GM04503 (cell line): Measurements from ENCODE around the gene PPM1B.
"Not testable (repeated sequence)": the region's sequence is repeated elsewhere in the genome, so short reads cannot be mapped to it uniquely, and the experiment has no call there.

Source experiments
- DNase-seq: peaks from one replicate; pipeline ENCODE4 v3.0.0-alpha.2; 2012; ENCODE audit warnings: low read depth

Gene PPM1B

GRCh38 chr2:44168681-44169154 is at the start of gene PPM1B:
Gene PPM1B (plus strand): TSS chr2:44168875. CDS start chr2:44201200, 32,325 bp downstream.
- no peak for DNase-seq

DNA sequence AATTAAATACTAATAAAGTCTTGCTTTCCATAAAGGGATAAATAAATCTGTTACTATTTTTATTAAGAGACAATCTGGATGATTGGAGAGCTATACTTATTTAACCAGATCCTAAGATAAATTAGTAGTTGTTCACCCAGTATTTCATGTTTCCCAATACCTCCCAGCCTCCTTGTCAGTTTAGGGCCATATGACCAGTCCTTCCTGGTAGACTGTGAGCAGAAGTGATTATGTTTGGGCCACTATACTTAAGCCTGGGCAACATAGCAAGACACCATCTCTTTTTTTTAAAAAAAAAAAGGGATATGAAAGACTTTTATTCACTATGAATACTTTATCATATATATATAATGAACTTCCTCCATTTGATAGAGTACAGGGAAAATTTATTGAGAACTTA is 48.8 kb upstream of the PPM1B start:
- DNase-seq = no peak

GRCh38 chr2:44120428-44120827 is 48.2 kb upstream of the PPM1B start:
- peak; percentile 89 for DNase-seq

GRCh38 chr2:44121899-44122298 is 46.8 kb upstream of the PPM1B start:
- DNase-seq = no peak

DNA sequence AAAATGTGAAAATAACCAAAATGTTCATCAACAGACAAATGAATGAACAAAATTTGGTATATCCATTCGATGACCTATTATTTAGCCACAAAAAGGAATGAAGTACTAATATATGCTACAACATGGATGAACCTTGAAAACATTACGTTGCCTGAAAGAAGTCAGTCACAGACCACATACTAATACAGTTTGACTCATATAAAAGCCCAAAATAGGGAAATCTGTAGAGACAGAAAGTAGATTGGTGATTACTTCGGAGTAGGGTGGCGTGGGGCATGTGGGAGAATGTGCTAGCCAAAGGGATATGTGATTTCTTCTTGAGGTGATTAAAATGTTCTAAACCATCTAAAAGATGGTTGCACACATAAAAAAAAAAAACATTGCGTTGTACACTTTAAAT is 44.2 kb upstream of the PPM1B start:
- DNase-seq = no peak

- DNase-seq = no peak
Observed at GRCh38 chr2:44126106-44126797, 42.4 kb upstream of the PPM1B start.

DNA sequence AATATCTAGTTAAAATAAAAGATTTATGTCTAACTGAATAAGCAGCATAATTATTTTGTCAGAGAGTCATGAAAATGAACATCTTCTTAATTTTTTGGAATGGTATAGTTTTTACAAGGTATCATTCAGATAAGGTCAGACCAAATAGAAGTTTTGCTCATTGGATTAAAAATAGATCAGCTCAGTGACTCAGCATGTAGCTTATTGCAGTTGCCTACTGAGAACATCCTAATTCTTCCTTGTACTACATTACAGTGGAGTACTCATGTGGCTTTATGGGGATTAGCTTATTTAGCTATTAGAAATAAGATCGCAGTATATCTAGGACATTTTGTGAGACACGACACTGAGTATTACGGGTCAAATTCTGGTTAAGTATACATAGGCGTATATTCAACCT is 38.2 kb upstream of the PPM1B start:
- no peak for DNase-seq

DNA sequence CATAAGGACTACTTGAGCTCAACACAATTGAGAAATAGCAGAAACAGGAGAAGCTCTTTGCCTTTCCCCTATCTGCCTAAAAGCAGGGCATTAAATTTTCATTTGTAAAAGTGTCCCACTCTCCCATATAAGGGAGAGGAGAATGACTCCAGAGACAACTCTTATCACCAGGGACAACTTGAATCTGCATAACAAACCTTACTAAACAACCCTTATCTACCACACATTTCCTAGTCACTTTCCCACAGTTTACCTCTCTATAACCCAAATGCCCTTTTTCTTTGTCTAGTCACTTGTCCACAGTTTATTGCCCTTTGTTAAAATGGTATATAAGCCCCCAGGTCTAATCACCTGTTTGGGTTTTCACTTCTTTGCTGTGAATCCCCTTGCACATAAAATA is 37.5 kb upstream of the PPM1B start:
- DNase-seq = no peak

- not testable (repeated sequence) for DNase-seq
Observed at GRCh38 chr2:44133602-44134001, 35.1 kb upstream of the PPM1B start.

DNA sequence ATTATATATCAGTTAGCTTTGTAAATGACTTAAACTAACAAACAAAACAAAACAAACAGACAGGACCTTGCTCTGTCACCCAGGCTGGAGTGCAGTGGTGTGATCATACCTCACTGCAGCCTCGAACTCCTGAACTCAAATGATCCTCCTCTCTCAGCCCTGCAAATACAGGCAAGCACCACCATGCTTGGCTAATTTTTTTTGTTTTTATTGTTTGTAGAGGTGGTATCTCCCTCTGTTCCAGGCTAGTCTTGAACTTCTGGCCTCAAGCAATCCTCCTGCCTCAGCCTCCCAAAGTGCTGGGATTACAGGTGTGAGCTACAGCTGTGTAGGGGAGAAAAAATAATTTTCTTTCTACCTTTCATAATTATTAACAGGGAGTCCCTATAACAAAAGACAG is 33.8 kb upstream of the PPM1B start:
- no peak for DNase-seq

GRCh38 chr2:44135296-44135695 is 33.4 kb upstream of the PPM1B start:
- no peak for DNase-seq

DNA sequence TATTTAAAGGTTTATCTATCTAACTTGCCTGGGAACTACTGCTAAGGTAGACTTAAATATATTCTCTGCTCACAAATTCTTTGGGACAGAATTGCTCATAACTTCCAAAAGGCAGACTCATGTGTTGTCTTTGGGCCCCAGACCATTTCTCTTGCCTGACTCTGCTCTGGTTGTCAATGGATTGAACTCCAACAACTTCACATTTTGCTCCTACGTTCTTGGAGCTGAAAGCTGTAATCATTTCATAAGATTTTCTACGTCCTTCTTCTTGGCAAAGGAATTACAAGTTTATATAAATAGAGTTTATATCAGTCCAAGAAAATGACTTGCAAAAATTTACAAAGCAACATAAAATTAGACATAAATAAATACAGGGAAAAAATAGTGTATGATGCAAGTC is 32.9 kb upstream of the PPM1B start:
- DNase-seq = no peak

DNA sequence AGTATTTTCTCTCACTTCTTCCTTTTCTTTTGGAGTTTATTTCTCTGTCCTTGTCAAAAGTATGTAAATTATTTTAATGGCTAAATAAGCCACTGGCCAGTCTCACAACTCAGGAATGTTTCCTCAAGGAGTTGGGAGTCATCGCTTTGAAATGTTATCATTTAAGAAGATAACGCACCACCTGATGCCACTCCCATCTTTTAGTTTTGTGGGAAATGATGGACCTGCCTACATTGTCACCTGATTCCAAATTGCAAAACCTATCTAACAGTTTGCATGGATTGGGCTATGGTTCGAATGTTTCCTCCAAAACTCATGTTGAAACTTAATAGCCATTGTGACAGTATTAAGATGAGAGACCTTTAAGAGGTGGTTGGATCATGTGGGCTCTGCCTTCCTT is 32.4 kb upstream of the PPM1B start:
- DNase-seq = peak; percentile 55

DNA sequence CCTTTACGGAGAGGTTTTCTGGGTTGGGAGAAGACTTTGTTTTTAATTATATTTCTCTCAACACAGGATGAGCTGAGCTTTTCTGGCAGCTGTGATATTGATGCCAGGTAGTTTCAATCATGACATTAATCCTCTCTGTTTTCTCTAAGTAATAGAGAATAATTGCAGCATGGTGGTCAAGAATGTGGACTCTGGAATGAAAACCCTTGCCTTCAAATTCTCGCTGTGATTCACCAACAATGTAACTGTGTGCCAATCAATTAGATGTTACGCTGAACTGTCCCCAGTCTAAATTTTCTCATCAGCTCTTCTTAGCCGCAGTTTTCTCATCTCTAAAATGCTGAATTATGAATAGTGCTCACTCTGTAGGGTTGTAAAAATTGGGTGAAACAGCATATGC is 31.6 kb upstream of the PPM1B start:
- no peak for DNase-seq

DNA sequence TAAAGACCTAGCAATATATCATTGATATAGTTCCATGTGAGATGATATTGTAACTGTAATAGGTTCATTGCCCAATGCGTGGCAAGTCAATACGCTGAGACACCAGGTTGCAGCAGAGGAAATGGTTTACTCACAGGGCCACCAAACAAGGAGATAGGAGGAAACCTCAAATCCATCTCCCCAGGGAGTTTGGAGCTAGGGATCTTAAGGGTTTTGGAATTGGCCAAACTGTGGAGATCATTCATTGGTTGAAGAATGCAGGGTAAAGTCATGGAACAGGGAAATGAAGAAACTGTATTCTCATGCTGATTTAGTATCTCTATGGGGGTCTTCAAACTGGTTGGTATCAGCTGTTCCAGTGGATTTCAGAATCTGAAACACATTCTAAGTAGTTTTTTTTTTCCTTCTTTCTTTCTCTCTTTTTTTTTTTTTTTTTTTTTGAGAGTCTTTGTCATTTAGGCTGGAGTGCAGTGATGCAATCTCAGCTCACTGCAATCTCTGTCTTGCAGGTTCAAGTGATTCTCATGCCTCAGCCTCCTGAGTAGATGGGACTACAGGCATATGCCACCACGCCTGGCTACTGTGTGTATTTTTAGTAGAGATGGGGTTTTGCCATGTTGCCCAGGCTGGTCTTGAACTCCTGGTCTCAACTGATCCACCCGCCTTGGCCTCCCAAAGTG is 30.7 kb upstream of the PPM1B start:
- DNase-seq = no peak

GRCh38 chr2:44139741-44140140 is 28.9 kb upstream of the PPM1B start:
- no peak for DNase-seq

DNA sequence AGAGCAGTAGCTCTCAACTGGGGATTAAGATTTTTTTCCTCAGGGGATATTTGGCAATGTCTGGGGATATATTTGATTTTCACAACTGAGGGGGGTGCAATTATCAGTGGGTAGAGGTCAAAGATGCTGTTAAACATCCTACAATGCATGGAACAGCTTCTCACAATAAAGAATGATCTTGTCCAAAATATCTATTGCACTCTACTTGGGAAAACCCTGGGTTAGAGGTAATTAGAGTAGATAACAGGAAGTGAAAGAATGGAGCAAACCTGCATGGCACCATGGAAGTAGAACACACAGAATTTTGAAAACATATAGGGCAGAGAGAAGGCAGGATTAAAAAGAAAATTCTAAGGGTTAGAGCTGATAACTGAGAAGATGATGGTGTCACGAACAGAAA is 26.4 kb upstream of the PPM1B start:
- no peak for DNase-seq

- DNase-seq = no peak
Observed at GRCh38 chr2:44143701-44144100, 25.0 kb upstream of the PPM1B start.

- no peak for DNase-seq
Observed at GRCh38 chr2:44148999-44149398, 19.7 kb upstream of the PPM1B start.

DNA sequence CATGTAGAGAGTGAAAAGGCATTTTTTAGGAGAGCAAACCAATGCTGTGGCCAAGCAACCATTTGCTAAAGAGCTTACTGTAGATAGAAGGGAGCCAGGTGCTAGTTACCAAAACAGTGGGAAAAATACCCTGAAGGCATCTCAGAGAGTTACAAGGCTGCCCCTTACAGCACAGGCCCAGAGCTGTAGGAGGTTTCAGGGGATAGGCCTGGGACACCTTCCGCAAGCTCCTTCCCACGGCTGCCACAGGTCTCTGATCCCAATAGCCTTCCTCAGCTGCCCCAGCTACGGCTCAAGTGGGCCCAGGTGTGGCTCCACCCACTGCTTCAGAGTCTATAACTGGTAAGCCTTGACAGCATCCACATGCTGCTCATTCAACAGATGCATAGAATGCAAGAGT is 18.2 kb upstream of the PPM1B start:
- DNase-seq = no peak

DNA sequence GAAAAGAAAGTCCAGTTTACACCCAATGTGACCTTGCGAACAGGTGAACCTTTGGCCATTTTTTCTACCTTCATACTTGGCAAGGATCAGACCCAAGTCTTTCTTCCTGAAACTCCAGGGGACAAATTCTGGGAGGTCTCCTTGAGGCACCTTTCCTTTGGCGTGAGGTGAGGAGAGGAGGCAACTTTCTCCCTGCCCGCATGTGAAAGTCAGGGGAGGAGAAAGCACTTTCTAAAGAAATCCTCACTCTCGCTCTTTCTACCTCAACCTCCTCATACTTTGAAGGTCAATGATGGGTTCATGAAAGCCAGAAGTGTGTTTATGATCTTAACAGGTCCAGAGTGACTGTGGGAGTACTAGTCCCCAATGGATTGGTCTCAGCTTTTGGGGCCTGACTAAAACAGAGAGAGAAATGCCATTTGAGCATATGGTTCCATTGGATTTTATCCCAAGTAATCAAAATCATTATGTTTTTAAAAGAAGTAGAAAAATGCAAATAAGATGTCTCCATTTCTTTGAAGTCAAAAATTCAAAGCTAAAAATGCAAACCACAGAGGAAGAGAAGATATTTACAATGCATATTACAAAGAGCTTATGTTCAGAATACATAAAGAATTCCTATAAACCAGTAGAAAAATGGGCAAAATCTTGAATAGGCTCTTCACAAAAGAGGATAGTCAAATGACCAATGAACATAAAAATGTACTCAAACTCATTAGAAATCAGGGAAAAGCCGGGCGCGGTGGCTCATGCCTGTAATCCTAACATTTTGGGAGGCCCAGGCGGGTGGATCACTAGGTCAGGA is 15.6 kb upstream of the PPM1B start:
- no peak for DNase-seq

GRCh38 chr2:44155666-44156446 is 12.8 kb upstream of the PPM1B start:
- no peak for DNase-seq
